HFFc6 (cell line): ENCODE results near the gene EHBP1. TPM values are rescaled to one million over a fixed set of nuclear protein-coding genes. Genes with fewer than 3 reads are reported as not detected.

Experiments used
- DNase-seq: peaks from one replicate; pipeline ENCODE4 v3.0.0-alpha.2; 2018
- H3K27ac Mint-ChIP-seq: 2 replicates; pipeline ENCODE4 v1.8.0; 2020; ENCODE audit warnings: mild to moderate bottlenecking, mixed read lengths
- H3K27me3 Mint-ChIP-seq: 2 replicates; pipeline ENCODE4 v1.8.0; 2021; ENCODE audit warnings: mild to moderate bottlenecking, moderate library complexity, mixed read lengths; ENCODE audit not compliant: insufficient read depth
- H3K36me3 Mint-ChIP-seq: 2 replicates; pipeline ENCODE4 v1.8.0; 2021; ENCODE audit warnings: low read depth, mixed read lengths
- H3K4me1 Mint-ChIP-seq: 2 replicates; pipeline ENCODE4 v1.8.0; 2020; ENCODE audit warnings: low read depth, mixed read lengths
- H3K4me3 Mint-ChIP-seq: 2 replicates; pipeline ENCODE4 v1.8.0; 2020; ENCODE audit warnings: mild to moderate bottlenecking, moderate library complexity, mixed read lengths
- H3K9me3 Mint-ChIP-seq: 2 replicates; pipeline ENCODE4 v1.8.0; 2020; ENCODE audit warnings: mild to moderate bottlenecking, mixed read lengths
- CTCF ChIP-seq: fragments of 200-600 bp; sonication (generic); IDR thresholded peaks from 2 replicates; pipeline ENCODE4 v1.5.0; 2021; ENCODE audit warnings: antibody characterized with exemption, mild to moderate bottlenecking
- total RNA-seq, 6 experiments: library from RNA; stranded (reverse); fragmentation: NEBNext Ultra II Directional; extraction: Animal tissue kit (Norgen Biotek cat#: 25700); gene quantifications; 2 replicates in 1 of 6; 3 replicates in 5 of 6; pipeline ENCODE4 v1.2.3, GENCODE V29; 2021

EHBP1 gene
- total RNA-seq, 6 experiments from 2014 or later, result 72.7 to 87.3 (median 80.6) TPM

- no peak overlapping the region; the same call in 1 of the 2 replicates for H3K27ac Mint-ChIP-seq
- H3K4me1 Mint-ChIP-seq, result peaks cover 37% of the 10 kb centered on the region
- peaks cover 11% of the 10 kb centered on the region for H3K36me3 Mint-ChIP-seq
- no peaks in the 10 kb centered on the region for H3K27me3 Mint-ChIP-seq
- peaks cover 10% of the 10 kb centered on the region for H3K9me3 Mint-ChIP-seq
- no peak for DNase-seq
- H3K4me3 Mint-ChIP-seq, result no peak overlapping the region; the same call in 1 of the 2 replicates
- TF ChIP-seq CTCF, result no peak
These were observed 78.8 kb downstream of the EHBP1 start for GRCh38 chr2:62784341-62784740.

GRCh38 chr2:62785216-62785615 lies 79.7 kb downstream of the EHBP1 start:
- Mint-ChIP-seq H3K27ac (no peak overlapping the region; the same call in 1 of the 2 replicates), H3K36me3 (peaks cover 11% of the 10 kb centered on the region), H3K9me3 (peaks cover 10% of the 10 kb centered on the region), H3K4me1 (peaks cover 45% of the 10 kb centered on the region), H3K4me3 (no peak overlapping the region), H3K27me3 (no peaks in the 10 kb centered on the region)
- TF ChIP-seq CTCF, result no peak
- peak; percentile 13 for DNase-seq

GRCh38 chr2:62785810-62786597 lies 80.5 kb downstream of the EHBP1 start:
- peak; percentile 13 for DNase-seq
- TF ChIP-seq CTCF, result no peak
- no peaks in the 10 kb centered on the region for H3K27me3 Mint-ChIP-seq
- H3K4me3 Mint-ChIP-seq, result no peak overlapping the region
- H3K9me3 Mint-ChIP-seq, result peaks cover 10% of the 10 kb centered on the region
- H3K36me3 Mint-ChIP-seq, result peaks cover 11% of the 10 kb centered on the region
- H3K4me1 Mint-ChIP-seq, result peaks cover 45% of the 10 kb centered on the region
- peak overlapping the region; percentile 32 for H3K27ac Mint-ChIP-seq

- H3K4me1 Mint-ChIP-seq, result peaks cover 45% of the 10 kb centered on the region
- no peak overlapping the region for H3K27ac Mint-ChIP-seq
- peak; percentile 30 for DNase-seq
- H3K36me3 Mint-ChIP-seq, result peaks cover 11% of the 10 kb centered on the region
- peak; percentile 50 for TF ChIP-seq CTCF
- no peak overlapping the region for H3K4me3 Mint-ChIP-seq
- H3K9me3 Mint-ChIP-seq, result peaks cover 10% of the 10 kb centered on the region
- no peaks in the 10 kb centered on the region for H3K27me3 Mint-ChIP-seq
These were observed 81.9 kb downstream of the EHBP1 start for GRCh38 chr2:62787386-62787785.

GRCh38 chr2:62789518-62789917 lies 84.0 kb downstream of the EHBP1 start:
- Mint-ChIP-seq H3K36me3 (no peaks in the 10 kb centered on the region), H3K4me1 (peaks cover 47% of the 10 kb centered on the region), H3K9me3 (no peaks in the 10 kb centered on the region), H3K27me3 (no peaks in the 10 kb centered on the region), H3K27ac (no peak overlapping the region), H3K4me3 (no peak overlapping the region)
- no peak for TF ChIP-seq CTCF
- DNase-seq, result no peak
